C4-2B (cell line): ENCODE measurements around the gene NDRG3.

Source experiments
- CTCF ChIP-seq: fragments of 450-650 bp; conservative IDR thresholded peaks from 2 replicates; pipeline ENCODE4 v1.5.1; 2017; ENCODE audit warnings: mild to moderate bottlenecking
- ZFX ChIP-seq: fragments of 450-650 bp; IDR thresholded peaks from 2 replicates; pipeline ENCODE4 v1.6.1; 2017

GRCh38 chr20:36624944-36625324 lies 121.0 kb downstream of the NDRG3 start:
- TF ChIP-seq CTCF (no peak), ZFX (no peak)
